Activated CD8-positive, alpha-beta memory T cell treated with anti-CD3 and anti-CD28 coated beads for 48 hours (primary cell): Measurements from ENCODE around the gene POLE2.
"Not testable (repeated sequence)": the region's sequence is repeated elsewhere in the genome, so short reads cannot be mapped to it uniquely, and the experiment has no call there.

ENCODE experiments used
- DNase-seq, 3 experiments: peaks; one replicate each; pipeline ENCODE4 v3.0.0-alpha.2; 2020; ENCODE audit warnings: low read depth in 2 of 3, low spot score in 2 of 3

The POLE2 gene

GRCh38 chr14:49619730-49620129 lies 68.3 kb downstream of the POLE2 start:
- DNase-seq: no peak

- not testable (repeated sequence) for DNase-seq
These were observed 68.7 kb downstream of the POLE2 start for GRCh38 chr14:49619273-49619672.

- DNase-seq: no peak
These were observed 70.0 kb downstream of the POLE2 start for GRCh38 chr14:49617852-49618519.

- no peak for DNase-seq
These were observed 72.2 kb downstream of the POLE2 start for GRCh38 chr14:49615776-49616175.

GRCh38 chr14:49614196-49614595 lies 73.8 kb downstream of the POLE2 start:
- DNase-seq: no peak

GRCh38 chr14:49612671-49613070 lies 75.3 kb downstream of the POLE2 start:
- DNase-seq: no peak

- no peak for DNase-seq
These were observed 75.8 kb downstream of the POLE2 start for GRCh38 chr14:49612251-49612650.

GRCh38 chr14:49607583-49607982 lies 80.4 kb downstream of the POLE2 start:
- no peak for DNase-seq

GRCh38 chr14:49598485-49599300 lies 89.3 kb downstream of the POLE2 start, which contains the start of gene LRR1:
Gene LRR1 (plus strand): TSS chr14:49598940. CDS start chr14:49599021, 81 bp downstream.
- DNase-seq: peak; percentile 66 to 94 (median 83)

GRCh38 chr14:49598189-49598484 lies 89.9 kb downstream of the POLE2 start:
- DNase-seq: no peak

- no peak for DNase-seq
These were observed 93.5 kb downstream of the POLE2 start for GRCh38 chr14:49594347-49595091.
